HL-60 (cell line): Measurements from ENCODE around the gene ERCC8.

Source experiments
- DNase-seq, 2 experiments: peaks; one replicate each; pipeline ENCODE4 v3.0.0-alpha.2; 2010 to 2020; ENCODE audit warnings: low read depth in 1 of 2, low spot score in 1 of 2
- H3K27ac ChIP-seq: fragments of 250-450 bp; sonication (Bioruptor Pico); replicated peaks from 2 replicates; pipeline ENCODE4 v1.5.1; 2020; ENCODE audit warnings: mild to moderate bottlenecking, moderate library complexity
- H3K27me3 ChIP-seq: fragments of 250-450 bp; sonication (Bioruptor Pico); 2 replicates; pipeline ENCODE4 v1.5.1; 2021; ENCODE audit warnings: mild to moderate bottlenecking, moderate library complexity; ENCODE audit not compliant: insufficient read depth, poor library complexity, severe bottlenecking
- H3K4me3 ChIP-seq: replicated peaks from 2 replicates; pipeline ENCODE4 v1.5.1; 2011; ENCODE audit warnings: mild to moderate bottlenecking, control low read depth, low read length; ENCODE audit not compliant: insufficient read depth
- GABPA ChIP-seq: IDR thresholded peaks from 2 replicates; pipeline ENCODE4 v1.6.1; 2012; ENCODE audit warnings: low read depth
- POLR2AphosphoS5 ChIP-seq: IDR thresholded peaks from 2 replicates; pipeline ENCODE4 v1.6.1; 2012; ENCODE audit warnings: low read depth
- SPI1 ChIP-seq: IDR thresholded peaks from 2 replicates; pipeline ENCODE4 v1.6.1; 2012; ENCODE audit warnings: low read depth, mild to moderate bottlenecking, borderline replicate concordance
- TF ChIP-seq, protein P1 (sequence below): IDR thresholded peaks from one replicate; pipeline ENCODE4 v1.5.1; 2011; ENCODE audit warnings: low read length, control low read depth, inconsistent platforms; ENCODE audit not compliant: insufficient read depth
- TF ChIP-seq, protein P2 (sequence below): IDR thresholded peaks from 2 replicates; pipeline ENCODE4 v1.6.1; 2012; ENCODE audit warnings: low read depth; ENCODE audit not compliant: insufficient replicate concordance

Gene ERCC8

DNA sequence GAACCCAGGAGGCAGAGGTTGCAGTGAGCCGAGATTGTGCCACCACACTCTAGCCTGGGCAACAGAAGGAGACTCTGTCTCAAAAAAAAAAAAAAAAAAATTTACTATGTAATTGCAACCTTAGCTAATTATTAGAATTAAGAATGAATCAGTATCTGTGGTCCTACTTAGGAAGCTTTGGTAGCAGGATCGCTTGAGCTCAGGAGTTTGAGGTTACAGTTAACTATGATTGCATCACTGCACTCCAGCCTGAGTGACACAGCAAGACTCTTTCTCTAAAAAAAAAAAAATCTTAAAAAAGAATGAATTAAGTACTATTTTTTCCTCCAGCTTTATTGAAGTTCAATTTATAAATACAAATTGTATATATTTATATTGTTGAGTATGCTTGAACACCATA is 16.8 kb upstream of the ERCC8 start:
- peak in 1 of 2 experiments; percentile 19 for DNase-seq
- H3K27ac ChIP-seq, result no peak overlapping the region
- no peak overlapping the region for H3K4me3 ChIP-seq
- H3K27me3 ChIP-seq, result no peaks in the 10 kb centered on the region
- TF ChIP-seq GABPA (no peak), SPI1 (no peak), POLR2AphosphoS5 (no peak)
- TF ChIP-seq, protein P1, sequence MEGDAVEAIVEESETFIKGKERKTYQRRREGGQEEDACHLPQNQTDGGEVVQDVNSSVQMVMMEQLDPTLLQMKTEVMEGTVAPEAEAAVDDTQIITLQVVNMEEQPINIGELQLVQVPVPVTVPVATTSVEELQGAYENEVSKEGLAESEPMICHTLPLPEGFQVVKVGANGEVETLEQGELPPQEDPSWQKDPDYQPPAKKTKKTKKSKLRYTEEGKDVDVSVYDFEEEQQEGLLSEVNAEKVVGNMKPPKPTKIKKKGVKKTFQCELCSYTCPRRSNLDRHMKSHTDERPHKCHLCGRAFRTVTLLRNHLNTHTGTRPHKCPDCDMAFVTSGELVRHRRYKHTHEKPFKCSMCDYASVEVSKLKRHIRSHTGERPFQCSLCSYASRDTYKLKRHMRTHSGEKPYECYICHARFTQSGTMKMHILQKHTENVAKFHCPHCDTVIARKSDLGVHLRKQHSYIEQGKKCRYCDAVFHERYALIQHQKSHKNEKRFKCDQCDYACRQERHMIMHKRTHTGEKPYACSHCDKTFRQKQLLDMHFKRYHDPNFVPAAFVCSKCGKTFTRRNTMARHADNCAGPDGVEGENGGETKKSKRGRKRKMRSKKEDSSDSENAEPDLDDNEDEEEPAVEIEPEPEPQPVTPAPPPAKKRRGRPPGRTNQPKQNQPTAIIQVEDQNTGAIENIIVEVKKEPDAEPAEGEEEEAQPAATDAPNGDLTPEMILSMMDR, result no peak
- TF ChIP-seq, protein P2, sequence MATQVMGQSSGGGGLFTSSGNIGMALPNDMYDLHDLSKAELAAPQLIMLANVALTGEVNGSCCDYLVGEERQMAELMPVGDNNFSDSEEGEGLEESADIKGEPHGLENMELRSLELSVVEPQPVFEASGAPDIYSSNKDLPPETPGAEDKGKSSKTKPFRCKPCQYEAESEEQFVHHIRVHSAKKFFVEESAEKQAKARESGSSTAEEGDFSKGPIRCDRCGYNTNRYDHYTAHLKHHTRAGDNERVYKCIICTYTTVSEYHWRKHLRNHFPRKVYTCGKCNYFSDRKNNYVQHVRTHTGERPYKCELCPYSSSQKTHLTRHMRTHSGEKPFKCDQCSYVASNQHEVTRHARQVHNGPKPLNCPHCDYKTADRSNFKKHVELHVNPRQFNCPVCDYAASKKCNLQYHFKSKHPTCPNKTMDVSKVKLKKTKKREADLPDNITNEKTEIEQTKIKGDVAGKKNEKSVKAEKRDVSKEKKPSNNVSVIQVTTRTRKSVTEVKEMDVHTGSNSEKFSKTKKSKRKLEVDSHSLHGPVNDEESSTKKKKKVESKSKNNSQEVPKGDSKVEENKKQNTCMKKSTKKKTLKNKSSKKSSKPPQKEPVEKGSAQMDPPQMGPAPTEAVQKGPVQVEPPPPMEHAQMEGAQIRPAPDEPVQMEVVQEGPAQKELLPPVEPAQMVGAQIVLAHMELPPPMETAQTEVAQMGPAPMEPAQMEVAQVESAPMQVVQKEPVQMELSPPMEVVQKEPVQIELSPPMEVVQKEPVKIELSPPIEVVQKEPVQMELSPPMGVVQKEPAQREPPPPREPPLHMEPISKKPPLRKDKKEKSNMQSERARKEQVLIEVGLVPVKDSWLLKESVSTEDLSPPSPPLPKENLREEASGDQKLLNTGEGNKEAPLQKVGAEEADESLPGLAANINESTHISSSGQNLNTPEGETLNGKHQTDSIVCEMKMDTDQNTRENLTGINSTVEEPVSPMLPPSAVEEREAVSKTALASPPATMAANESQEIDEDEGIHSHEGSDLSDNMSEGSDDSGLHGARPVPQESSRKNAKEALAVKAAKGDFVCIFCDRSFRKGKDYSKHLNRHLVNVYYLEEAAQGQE, result no peak

DNA sequence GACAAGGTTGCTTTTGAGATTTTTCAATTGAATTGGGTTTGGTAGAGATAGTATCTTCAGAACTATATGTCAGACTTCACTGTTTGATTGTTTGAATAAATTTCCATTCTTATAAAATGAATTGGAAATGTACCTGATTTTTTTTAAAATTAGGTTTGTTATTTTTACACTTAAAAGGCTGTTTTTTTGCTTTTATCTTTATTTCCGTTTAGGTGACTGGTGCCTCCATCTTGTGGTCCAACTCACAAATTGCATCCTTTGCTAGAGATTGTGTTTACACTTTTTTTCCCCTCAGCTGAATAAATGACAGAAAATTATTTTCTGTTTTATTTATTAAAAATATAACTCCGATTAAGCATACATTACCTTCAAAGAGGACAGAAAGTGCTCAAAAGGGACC is 15.7 kb upstream of the ERCC8 start:
- Histone ChIP-seq H3K4me3 (no peak overlapping the region), H3K27ac (no peak overlapping the region), H3K27me3 (no peaks in the 10 kb centered on the region)
- DNase-seq, result no peak
- TF ChIP-seq, protein P2, result no peak
- TF ChIP-seq SPI1 (no peak), GABPA (no peak), POLR2AphosphoS5 (no peak)
- TF ChIP-seq, protein P1, result no peak

DNA sequence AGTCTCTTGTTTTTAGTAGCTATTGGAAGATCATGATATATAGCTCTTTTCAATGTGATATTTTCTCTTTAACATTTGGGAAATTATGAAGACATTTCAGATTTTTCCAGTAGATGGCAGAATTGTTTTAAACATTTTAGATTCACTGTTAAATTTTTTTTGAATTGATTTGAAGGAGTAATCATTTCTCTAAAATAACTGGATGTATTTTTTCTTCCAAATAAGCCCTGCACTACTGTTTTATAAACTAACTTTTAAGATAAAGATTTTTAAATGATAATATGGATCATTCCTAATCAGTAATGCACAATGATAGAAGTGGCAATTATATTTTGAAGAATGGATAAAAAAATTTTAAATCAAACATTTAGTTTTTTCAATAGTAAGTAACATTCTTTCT is 14.3 kb upstream of the ERCC8 start:
- DNase-seq, result no peak
- H3K27me3 ChIP-seq, result no peaks in the 10 kb centered on the region
- H3K4me3 ChIP-seq, result no peak overlapping the region
- H3K27ac ChIP-seq, result no peak overlapping the region
- TF ChIP-seq GABPA (no peak), SPI1 (no peak), POLR2AphosphoS5 (no peak)
- TF ChIP-seq, protein P1, result no peak
- TF ChIP-seq, protein P2, result no peak
